GM12865 (cell line): ENCODE results near the gene CRADD.

Experiments
- DNase-seq: peaks from one replicate; pipeline ENCODE4 v3.0.0; 2010; ENCODE audit warnings: low read depth
- H3K4me3 ChIP-seq: 2 replicates; pipeline ENCODE4 v1.5.1; 2011; ENCODE audit warnings: mild to moderate bottlenecking, low read depth, low read length, control low read depth
- TF ChIP-seq, protein P1 (sequence below): IDR thresholded peaks from 2 replicates; pipeline ENCODE4 v1.5.1; 2011; ENCODE audit warnings: low read length, control low read depth, low read depth, inconsistent platforms; ENCODE audit not compliant: insufficient read depth; ENCODE audit errors: missing control alignments

The CRADD gene

DNA sequence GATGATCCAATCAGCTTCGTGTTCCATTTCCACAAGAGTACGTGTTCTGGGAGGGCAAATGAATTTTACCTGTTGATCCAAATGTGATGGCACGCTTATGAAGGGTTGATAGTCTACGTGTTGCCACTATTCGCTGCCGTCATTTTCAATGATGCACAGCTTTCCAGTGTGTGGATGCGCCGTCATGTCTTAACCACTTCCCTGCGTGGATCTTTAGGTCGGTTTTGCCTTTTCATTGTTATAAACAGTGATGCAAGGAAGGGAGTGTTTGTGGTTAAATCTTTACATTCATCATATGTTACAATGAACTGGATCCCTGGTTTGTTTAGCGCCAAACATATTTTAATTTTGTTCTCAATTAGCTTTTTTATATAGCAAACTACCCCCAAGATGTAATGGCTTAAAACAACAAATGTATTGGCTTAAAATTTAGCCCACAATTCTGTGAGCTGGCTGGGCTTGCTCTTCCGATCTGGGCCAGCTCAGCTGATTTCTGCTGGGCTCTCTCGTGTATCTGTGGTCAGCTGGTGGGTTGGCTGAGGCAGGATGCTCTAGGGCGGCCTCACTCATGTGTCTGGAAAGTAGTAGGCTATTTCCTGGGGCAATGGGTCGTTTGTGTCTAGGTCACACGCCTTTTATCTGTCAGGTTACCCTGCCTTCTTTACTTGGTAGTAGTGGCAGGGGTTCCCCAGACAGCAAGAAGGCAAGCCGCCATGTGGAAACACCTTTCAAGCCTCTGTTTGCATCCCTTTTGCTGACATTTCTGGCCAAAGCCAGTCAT is 176.7 kb downstream of the CRADD start:
- TF ChIP-seq, protein P1, sequence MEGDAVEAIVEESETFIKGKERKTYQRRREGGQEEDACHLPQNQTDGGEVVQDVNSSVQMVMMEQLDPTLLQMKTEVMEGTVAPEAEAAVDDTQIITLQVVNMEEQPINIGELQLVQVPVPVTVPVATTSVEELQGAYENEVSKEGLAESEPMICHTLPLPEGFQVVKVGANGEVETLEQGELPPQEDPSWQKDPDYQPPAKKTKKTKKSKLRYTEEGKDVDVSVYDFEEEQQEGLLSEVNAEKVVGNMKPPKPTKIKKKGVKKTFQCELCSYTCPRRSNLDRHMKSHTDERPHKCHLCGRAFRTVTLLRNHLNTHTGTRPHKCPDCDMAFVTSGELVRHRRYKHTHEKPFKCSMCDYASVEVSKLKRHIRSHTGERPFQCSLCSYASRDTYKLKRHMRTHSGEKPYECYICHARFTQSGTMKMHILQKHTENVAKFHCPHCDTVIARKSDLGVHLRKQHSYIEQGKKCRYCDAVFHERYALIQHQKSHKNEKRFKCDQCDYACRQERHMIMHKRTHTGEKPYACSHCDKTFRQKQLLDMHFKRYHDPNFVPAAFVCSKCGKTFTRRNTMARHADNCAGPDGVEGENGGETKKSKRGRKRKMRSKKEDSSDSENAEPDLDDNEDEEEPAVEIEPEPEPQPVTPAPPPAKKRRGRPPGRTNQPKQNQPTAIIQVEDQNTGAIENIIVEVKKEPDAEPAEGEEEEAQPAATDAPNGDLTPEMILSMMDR = no peak
- DNase-seq = peak; percentile 50
- H3K4me3 ChIP-seq = no peak overlapping the region

DNA sequence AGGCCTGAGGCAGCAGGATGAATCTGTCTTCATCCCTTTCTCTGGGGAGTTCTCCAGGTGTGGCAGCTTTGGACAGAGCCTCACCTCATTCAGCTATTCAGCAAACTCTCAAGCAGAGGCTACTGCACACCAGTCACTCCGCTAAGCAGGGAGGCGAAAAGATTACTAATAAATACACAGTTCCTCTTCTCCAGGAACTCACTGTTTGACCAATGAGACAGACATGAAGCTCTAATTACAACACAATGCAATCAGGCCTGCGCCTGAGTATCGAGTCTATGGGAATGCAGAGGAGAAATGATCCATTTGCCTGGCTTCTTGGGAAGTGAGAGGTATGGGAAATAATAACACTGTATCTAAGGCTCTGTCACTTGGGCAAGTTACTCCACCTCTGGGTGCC is 178.1 kb downstream of the CRADD start:
- no peak for DNase-seq
- TF ChIP-seq, protein P1 = no peak
- no peak overlapping the region for H3K4me3 ChIP-seq

DNA sequence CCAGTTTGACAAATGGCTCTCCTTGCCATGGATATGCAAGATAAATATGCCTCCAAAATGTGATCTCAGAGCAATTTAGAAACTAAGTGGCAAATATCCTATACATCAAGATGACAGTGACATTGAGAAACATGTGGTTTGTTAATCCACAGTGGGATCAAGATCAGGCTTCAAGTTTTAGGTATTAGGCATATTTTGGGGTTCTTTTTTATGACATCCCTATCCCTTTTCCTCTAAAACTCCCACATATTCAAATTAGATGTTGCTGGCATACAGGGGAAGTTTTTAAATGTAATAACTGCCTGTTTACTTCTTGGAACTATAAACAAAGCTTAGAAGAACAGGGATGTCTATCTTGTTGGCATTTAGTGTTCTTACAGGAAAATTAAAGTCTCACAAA is 179.4 kb downstream of the CRADD start:
- TF ChIP-seq, protein P1 = no peak
- DNase-seq = no peak
- H3K4me3 ChIP-seq = no peak overlapping the region

DNA sequence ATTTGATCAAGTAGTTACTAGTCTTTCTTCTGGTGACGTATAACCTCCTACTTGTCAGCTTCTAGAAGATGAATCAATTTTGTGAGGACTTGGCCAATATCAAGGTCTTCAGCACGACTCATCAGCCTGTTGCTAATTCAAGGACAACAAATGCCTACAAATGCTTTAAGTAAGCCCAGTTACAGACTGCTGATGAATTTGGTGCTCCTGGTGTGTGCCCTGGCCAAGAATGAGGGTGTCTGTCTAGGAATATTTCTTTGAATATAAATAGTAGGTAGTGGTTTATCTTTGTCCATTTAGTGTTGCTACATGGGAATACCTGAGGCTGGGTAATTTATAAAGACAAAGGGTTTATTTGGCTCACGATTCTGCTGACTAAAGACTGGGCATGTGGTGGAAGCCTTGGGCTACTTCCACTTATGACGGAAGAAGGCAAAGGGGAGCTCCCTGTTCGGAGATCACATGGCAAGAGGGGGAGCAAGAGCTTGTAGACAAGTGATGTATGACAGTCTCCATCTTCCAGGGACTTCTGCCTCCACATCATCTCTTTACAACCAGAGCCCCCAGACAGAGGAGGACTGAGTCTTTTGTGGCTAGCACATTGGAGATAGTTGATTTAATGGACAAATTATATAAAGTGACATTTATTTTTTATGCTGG is 180.2 kb downstream of the CRADD start:
- DNase-seq = no peak
- TF ChIP-seq, protein P1 = no peak
- no peak overlapping the region for H3K4me3 ChIP-seq

DNA sequence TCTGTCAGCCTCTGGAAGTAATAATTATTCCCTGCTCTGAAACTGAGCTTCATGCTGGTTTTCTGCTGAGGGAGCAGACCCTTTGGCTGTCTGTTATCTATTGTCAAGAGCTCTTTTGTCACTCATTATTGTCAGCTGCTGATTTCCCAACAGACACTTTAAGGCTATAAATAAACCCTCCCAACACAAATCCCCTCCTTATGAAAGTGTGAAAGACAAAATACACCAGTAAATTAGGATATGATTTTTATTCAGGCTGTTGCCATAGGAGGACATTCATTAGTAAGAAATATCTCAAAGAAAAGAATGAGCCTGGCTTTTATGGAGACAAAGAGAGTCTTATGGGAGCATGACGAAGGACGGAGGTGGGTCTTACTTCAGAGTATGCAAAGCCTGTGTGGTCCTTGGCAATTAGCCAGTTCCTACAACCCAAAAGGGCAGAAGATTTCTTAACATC is 180.8 kb downstream of the CRADD start:
- no peak for DNase-seq
- H3K4me3 ChIP-seq = no peak overlapping the region
- TF ChIP-seq, protein P1 = no peak

DNA sequence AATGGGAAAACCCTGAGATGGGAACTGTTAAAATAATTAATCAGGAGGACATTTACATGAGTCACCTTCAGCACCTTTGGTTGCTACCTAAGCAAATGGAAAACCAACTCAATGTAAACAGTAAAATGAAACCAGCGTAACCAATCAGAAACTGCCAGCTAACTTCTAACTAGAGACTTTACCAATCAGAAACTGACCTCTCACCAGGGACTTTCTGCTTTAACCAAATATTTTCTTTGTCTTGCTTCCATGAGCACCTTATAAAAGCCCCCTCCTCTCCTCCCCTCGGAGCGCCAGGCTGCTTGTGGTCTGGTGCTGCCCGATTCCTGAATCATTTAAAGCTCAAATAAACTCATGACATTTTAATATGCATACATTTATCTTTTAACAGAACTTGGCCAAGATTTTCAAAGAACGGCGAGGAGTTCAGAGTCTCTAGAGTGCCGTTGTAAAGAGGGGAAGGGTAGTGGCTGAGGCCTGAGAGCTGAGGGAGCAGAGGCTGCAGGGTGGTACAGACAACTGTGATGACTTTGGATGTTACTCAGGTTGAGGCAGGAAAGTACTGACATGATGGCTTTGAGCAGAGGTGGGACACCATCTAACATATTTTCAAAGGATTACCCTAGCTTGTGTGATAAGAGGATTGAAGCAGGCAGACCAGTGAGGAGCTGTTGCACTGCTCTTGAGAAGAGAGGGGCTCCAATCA is 183.6 kb downstream of the CRADD start:
- TF ChIP-seq, protein P1 = no peak
- no peak overlapping the region for H3K4me3 ChIP-seq
- DNase-seq = peak; percentile 27
